HG02840 (cell line): ENCODE results near the gene PI4K2A.

Experiments
- ATAC-seq: cut with Tn5 transposase; IDR thresholded peaks from one replicate; pipeline ENCODE4 v1.9.1; 2021; ENCODE audit warnings: mild to moderate bottlenecking, moderate library complexity, moderate number of reproducible peaks; ENCODE audit not compliant: unreplicated experiment, low FRiP score

PI4K2A gene

GRCh38 chr10:97701438-97702069 is 61.1 kb downstream of the PI4K2A start:
- no peak for ATAC-seq

GRCh38 chr10:97703398-97704067 is 63.1 kb downstream of the PI4K2A start:
- ATAC-seq: no peak

GRCh38 chr10:97704341-97704740 is 63.9 kb downstream of the PI4K2A start:
- ATAC-seq: no peak

- no peak for ATAC-seq
Measured at GRCh38 chr10:97705006-97705670, 64.7 kb downstream of the PI4K2A start.

- no peak for ATAC-seq
Measured at GRCh38 chr10:97707134-97707861, 66.8 kb downstream of the PI4K2A start.

GRCh38 chr10:97708167-97708566 is 67.7 kb downstream of the PI4K2A start:
- ATAC-seq: no peak

- no peak for ATAC-seq
Measured at GRCh38 chr10:97708976-97709946, 68.8 kb downstream of the PI4K2A start.

- no peak for ATAC-seq
Measured at GRCh38 chr10:97711640-97712572, 71.4 kb downstream of the PI4K2A start.

- no peak for ATAC-seq
Measured at GRCh38 chr10:97713339-97713825, 72.9 kb downstream of the PI4K2A start, which contains the start of gene MARVELD1. TSS of gene MARVELD1 (plus strand) at chr10:97713730. CDS start at chr10:97713877, 147 bp downstream.

- ATAC-seq: no peak
Measured at GRCh38 chr10:97713826-97714400, 73.4 kb downstream of the PI4K2A start.

- ATAC-seq: no peak
Measured at GRCh38 chr10:97714401-97715258, 74.2 kb downstream of the PI4K2A start.

GRCh38 chr10:97715259-97715874 is 74.9 kb downstream of the PI4K2A start:
- ATAC-seq: no peak

- no peak for ATAC-seq
Measured at GRCh38 chr10:97717627-97718026, 77.2 kb downstream of the PI4K2A start.

- ATAC-seq: no peak
Measured at GRCh38 chr10:97718178-97718577, 77.7 kb downstream of the PI4K2A start.

GRCh38 chr10:97718659-97719142 is 78.2 kb downstream of the PI4K2A start:
- ATAC-seq: no peak

GRCh38 chr10:97719602-97720001 is 79.1 kb downstream of the PI4K2A start:
- no peak for ATAC-seq
